PC-9 (cell line): ENCODE data around the gene ZIC4.

ENCODE experiments used
- EZH2 ChIP-seq: fragments of 200-600 bp; sonication (generic); IDR thresholded peaks from 2 replicates; pipeline ENCODE4 v1.8.0; 2017; ENCODE audit warnings: antibody characterized with exemption, low read depth
- TF ChIP-seq, protein P1 (sequence below): fragments of 200-600 bp; sonication (generic); conservative IDR thresholded peaks from 2 replicates; pipeline ENCODE4 v1.6.1; 2017; ENCODE audit warnings: mixed run types, antibody characterized with exemption, mild to moderate bottlenecking, moderate library complexity

DNA sequence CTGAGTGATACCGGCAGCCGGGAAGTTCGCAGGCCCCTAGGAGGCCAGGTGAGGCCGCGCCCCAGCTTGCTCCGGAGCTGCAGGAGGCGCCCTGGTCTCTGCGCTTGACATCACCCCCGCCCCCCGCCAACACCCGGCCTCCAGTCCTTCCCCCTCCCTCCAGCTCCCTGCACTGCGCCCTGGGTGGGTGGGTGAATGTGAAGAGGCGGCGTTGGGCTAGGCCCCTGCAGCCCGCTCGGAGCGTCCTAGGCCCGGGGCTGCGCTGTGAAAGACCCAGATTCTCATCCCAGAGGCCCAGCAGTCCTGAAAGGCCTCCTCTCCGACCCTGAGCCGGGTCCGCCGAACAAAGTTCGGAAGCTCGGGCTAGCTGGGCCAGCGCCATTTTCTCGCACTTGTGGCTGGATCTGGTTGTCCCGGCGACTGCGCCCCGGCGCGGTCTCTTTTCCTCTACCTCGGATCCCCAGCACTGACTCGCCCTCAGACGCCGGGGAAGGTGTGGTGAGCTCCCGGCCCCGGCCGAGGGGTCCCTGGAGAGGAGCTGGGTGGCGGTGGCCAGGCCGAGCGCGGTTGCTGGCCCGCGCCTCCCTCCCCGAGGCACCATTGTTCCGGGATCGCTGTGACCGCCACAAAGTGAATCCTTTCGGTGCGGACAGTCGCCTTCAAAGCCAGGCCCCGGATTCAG lies 12.9 kb downstream of the ZIC4 start:
- TF ChIP-seq, protein P1, sequence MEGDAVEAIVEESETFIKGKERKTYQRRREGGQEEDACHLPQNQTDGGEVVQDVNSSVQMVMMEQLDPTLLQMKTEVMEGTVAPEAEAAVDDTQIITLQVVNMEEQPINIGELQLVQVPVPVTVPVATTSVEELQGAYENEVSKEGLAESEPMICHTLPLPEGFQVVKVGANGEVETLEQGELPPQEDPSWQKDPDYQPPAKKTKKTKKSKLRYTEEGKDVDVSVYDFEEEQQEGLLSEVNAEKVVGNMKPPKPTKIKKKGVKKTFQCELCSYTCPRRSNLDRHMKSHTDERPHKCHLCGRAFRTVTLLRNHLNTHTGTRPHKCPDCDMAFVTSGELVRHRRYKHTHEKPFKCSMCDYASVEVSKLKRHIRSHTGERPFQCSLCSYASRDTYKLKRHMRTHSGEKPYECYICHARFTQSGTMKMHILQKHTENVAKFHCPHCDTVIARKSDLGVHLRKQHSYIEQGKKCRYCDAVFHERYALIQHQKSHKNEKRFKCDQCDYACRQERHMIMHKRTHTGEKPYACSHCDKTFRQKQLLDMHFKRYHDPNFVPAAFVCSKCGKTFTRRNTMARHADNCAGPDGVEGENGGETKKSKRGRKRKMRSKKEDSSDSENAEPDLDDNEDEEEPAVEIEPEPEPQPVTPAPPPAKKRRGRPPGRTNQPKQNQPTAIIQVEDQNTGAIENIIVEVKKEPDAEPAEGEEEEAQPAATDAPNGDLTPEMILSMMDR, result no peak
- no peak for TF ChIP-seq EZH2
